Tibial artery (tissue), 4 donors: ENCODE measurements around the gene PANX3.

Experiments used
- DNase-seq, 2 donors: peaks; one replicate each; pipeline ENCODE4 v3.0.0-alpha.2; 2019
- H3K27ac ChIP-seq, 2 donors: fragments of 200-600 bp; sonication (generic) in 1 of 2; 1 replicate in 1 of 2; 2 replicates in 1 of 2; pipeline ENCODE4 v1.5.1; 2018 to 2019; ENCODE audit warnings: mild to moderate bottlenecking in 1 of 2
- H3K27me3 ChIP-seq, 2 donors: fragments of 200-600 bp; sonication (generic) in 1 of 2; one replicate each; pipeline versions ENCODE4 v1.5.1 to v1.6.0; 2016 to 2019
- H3K36me3 ChIP-seq, 3 donors: fragments of 200-600 bp; sonication (generic) in 2 of 3; one replicate each; pipeline ENCODE4 v1.5.1; 2016 to 2019; ENCODE audit warnings: mild to moderate bottlenecking in 2 of 3
- H3K4me1 ChIP-seq, 4 donors: fragments of 200-600 bp; sonication (generic) in 2 of 4; 1 replicate in 3 of 4; 2 replicates in 1 of 4; pipeline ENCODE4 v1.5.1; 2016 to 2019
- H3K4me3 ChIP-seq, 2 donors: fragments of 200-600 bp; sonication (generic) in 1 of 2; 1 replicate in 1 of 2; 2 replicates in 1 of 2; pipeline ENCODE4 v1.5.1; 2018 to 2019; ENCODE audit warnings: mild to moderate bottlenecking in 2 of 2
- H3K9me3 ChIP-seq, 3 donors: fragments of 200-600 bp; sonication (generic) in 1 of 3; one replicate each; pipeline ENCODE4 v1.5.1; 2016 to 2019
- intact Hi-C: fragments of 100-400 bp; cut with DNase I; formaldehyde crosslinking; loops from one replicate; pipeline ENCODE4 v1.15.0; 2023; ENCODE audit warnings: low total_unique reads
- TF ChIP-seq, protein P1 (sequence below), 2 experiments: fragments of 200-600 bp in 1 of 2; fragments of 450-650 bp in 1 of 2; IDR thresholded peaks; one replicate each; pipeline ENCODE4 v1.5.1; 2017 to 2019; ENCODE audit warnings: antibody characterized with exemption in 2 of 2, mild to moderate bottlenecking in 1 of 2, moderate library complexity in 1 of 2

PANX3 gene

DNA sequence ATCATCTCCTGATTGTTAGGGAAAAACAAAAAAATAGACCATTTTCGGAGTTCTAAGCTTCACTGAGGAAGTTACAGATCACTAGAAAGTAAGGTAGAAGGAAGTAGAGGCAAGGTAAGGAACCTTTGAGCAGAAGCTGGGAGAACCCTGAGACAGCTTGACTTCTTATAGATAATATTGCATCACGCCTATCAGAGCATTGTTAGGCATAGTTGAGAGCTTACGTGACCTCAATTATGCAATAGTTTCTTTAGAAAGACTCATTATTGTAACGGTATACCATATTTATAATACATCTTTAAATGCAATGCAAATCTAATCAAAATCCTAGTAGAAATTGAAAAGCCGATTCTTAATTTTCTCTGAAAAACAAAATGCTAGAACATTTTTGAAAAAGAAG, 16.3 kb downstream of the PANX3 start:
- no peak for DNase-seq
- Histone ChIP-seq H3K36me3 (peaks cover 63 to 66% (median 63%) of the 10 kb centered on the region in 3 donors), H3K27me3 (no peaks in the 10 kb centered on the region), H3K27ac (no peak overlapping the region), H3K4me3 (no peak overlapping the region), H3K9me3 (no peaks in the 10 kb centered on the region), H3K4me1 (peaks cover 0 to 19% (median 16%) of the 10 kb centered on the region in 4 donors)
- TF ChIP-seq, protein P1, sequence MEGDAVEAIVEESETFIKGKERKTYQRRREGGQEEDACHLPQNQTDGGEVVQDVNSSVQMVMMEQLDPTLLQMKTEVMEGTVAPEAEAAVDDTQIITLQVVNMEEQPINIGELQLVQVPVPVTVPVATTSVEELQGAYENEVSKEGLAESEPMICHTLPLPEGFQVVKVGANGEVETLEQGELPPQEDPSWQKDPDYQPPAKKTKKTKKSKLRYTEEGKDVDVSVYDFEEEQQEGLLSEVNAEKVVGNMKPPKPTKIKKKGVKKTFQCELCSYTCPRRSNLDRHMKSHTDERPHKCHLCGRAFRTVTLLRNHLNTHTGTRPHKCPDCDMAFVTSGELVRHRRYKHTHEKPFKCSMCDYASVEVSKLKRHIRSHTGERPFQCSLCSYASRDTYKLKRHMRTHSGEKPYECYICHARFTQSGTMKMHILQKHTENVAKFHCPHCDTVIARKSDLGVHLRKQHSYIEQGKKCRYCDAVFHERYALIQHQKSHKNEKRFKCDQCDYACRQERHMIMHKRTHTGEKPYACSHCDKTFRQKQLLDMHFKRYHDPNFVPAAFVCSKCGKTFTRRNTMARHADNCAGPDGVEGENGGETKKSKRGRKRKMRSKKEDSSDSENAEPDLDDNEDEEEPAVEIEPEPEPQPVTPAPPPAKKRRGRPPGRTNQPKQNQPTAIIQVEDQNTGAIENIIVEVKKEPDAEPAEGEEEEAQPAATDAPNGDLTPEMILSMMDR (IDR thresholded peaks at IDR 0.05) = no peak
- intact Hi-C loops = no loop called here

DNA sequence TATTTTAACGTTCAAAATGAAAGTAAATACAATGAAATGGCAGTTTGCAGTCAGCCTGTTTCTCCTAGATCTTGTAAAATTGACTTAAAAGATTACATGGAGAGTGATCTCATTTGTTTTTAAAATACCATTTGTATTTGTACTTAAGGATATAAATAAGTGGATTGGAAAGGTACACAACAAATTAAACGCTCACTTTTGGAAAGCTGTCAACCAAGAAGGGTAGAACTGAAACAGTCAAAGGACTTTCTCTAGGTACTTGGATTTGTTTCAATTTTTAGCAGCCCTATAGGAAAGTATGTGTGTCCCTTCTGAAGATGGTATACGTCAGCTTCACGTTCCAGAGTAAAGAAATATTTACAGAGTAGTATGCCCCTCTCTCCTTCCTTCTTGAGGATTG, 18.7 kb downstream of the PANX3 start:
- DNase-seq = no peak
- TF ChIP-seq, protein P1 (IDR thresholded peaks at IDR 0.05) = no peak
- Histone ChIP-seq H3K9me3 (no peaks in the 10 kb centered on the region), H3K27ac (no peak overlapping the region), H3K27me3 (no peaks in the 10 kb centered on the region), H3K4me3 (no peak overlapping the region), H3K4me1 (peaks cover 0 to 8% (median 2%) of the 10 kb centered on the region in 4 donors), H3K36me3 (peaks cover 80 to 87% (median 83%) of the 10 kb centered on the region in 3 donors)
- intact Hi-C loops = no loop called here

DNA sequence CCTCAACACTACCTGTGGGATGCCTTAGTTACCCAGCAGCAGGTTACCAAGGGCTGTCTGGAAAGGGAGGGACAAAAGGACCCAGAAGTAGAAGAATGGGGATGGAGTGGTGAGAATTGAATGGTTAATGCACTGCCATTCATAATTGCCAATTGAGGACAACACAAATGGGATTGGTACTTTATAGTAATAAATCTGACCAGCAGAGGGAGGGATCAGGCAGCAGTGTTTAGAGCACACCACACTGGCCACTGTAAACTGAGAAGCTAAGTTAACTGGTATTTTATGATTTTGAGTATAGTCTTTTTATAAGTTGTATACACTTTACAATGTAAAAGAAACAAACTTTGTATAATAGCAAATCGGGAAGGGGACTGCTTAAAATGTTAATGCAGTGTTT, 22.1 kb downstream of the PANX3 start:
- Histone ChIP-seq H3K27ac (no peak overlapping the region), H3K36me3 (peaks cover 60 to 89% (median 73%) of the 10 kb centered on the region in 3 donors), H3K4me1 (peaks cover 0 to 10% (median 0%) of the 10 kb centered on the region in 4 donors), H3K4me3 (no peak overlapping the region), H3K27me3 (no peaks in the 10 kb centered on the region), H3K9me3 (no peaks in the 10 kb centered on the region)
- intact Hi-C loops = no loop called here
- DNase-seq = no peak
- TF ChIP-seq, protein P1 (IDR thresholded peaks at IDR 0.05) = no peak

DNA sequence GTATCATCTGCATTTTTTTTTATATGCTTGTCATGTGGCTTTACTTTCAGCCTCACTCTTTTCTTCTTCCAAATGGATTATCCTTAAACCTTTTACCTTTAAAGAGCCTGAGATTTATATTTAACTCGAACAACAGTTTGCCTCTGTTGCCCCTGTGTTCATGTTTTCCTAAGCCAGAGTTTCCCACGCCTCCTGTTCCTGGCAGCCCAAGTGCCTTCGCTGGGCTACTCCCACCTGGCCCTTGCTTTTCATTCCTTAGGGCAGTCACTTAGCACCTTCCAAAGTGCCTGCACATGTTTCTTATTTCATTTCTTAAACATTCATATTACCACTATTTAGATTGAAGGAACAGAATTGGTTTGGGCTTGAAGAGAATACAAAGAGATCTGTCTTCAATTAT, 24.7 kb downstream of the PANX3 start:
- Histone ChIP-seq H3K27ac (peak overlapping the region in 1 of 2 donors; percentile 21), H3K4me3 (no peak overlapping the region), H3K4me1 (peaks cover 0 to 10% (median 0%) of the 10 kb centered on the region in 4 donors), H3K36me3 (peaks cover 49 to 88% (median 49%) of the 10 kb centered on the region in 3 donors), H3K9me3 (no peaks in the 10 kb centered on the region), H3K27me3 (no peaks in the 10 kb centered on the region)
- intact Hi-C loops = no loop called here
- DNase-seq = no peak
- TF ChIP-seq, protein P1 (IDR thresholded peaks at IDR 0.05) = no peak

DNA sequence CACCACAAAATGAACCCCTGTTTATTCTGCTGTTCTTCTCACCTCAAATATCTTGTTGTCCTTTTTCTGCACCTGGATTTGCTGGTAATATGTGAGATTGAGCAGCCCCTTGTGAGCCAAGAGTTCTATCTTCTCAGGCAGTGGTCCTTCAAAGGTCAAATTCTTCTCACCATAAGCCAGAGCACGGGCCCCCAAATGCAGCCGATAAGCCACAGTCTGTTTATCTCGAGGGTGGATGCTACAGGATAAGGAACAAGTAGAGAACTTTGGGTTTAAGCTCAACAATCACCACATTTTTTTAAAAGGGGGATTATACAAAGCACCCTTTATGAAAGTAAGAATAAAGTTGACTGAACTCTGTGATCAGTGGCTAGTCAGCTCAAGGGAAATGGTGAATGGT, 27.3 kb downstream of the PANX3 start:
- Histone ChIP-seq H3K4me1 (peaks cover 0 to 17% (median 2%) of the 10 kb centered on the region in 4 donors), H3K36me3 (peaks cover 23 to 63% (median 23%) of the 10 kb centered on the region in 3 donors), H3K27me3 (no peaks in the 10 kb centered on the region), H3K9me3 (no peaks in the 10 kb centered on the region), H3K27ac (no peak overlapping the region), H3K4me3 (no peak overlapping the region)
- no peak for DNase-seq
- TF ChIP-seq, protein P1 (IDR thresholded peaks at IDR 0.05) = no peak
- intact Hi-C loops = no loop called here

DNA sequence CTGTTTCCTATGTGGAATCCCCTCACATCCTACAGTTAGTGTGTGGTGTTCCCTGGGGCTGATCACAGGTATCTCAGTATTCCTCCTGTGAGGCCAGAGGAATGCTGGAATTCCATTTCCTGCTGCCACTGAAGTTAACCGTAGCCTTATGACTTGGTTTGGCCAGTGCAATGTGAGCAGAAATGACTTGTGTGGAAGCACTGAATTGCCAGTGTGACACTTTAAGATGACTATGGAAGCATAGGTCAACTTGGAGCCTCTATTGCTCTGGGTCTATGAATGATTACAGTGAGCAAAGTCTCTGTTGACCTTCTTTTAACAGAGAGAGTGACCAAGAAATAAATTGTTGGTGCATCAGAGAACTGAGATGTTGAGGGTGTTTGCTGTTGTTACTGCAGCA, 28.0 kb downstream of the PANX3 start:
- Histone ChIP-seq H3K36me3 (peaks cover 16 to 56% (median 17%) of the 10 kb centered on the region in 3 donors), H3K4me1 (peaks cover 0 to 24% (median 3%) of the 10 kb centered on the region in 4 donors), H3K27me3 (no peaks in the 10 kb centered on the region), H3K4me3 (no peak overlapping the region), H3K27ac (no peak overlapping the region), H3K9me3 (no peaks in the 10 kb centered on the region)
- no peak for DNase-seq
- TF ChIP-seq, protein P1 (IDR thresholded peaks at IDR 0.05) = no peak
- intact Hi-C loops = no loop called here
